WTC11 (cell line): ENCODE results near the gene SIPA1L2. TPM values are rescaled to one million over a fixed set of nuclear protein-coding genes. Genes with fewer than 3 reads are reported as not detected.

Experiments
- ATAC-seq: fragments of 200-7000 bp; cut with Tn5 transposase; 2 replicates; pipeline ENCODE4 v1.10.0; 2021; ENCODE audit warnings: mild to moderate bottlenecking, moderate library complexity
- CTCF ChIA-PET: fragments of 300-600 bp; sonication (Branson Sonifier 250); formaldehyde crosslinking; loops from one replicate; lab custom pipeline; 2021; ENCODE audit warnings: antibody characterized with exemption; lab: Charles Lee
- POLR2A ChIA-PET: fragments of 350-600 bp; sonication (Branson Sonifier 250); formaldehyde crosslinking; loops from one replicate; lab custom pipeline; 2021; ENCODE audit warnings: antibody characterized with exemption; lab: Charles Lee
- DNase-seq: peaks from one replicate; pipeline ENCODE4 v3.0.0; 2021; ENCODE audit warnings: low spot score
- H3K27ac Mint-ChIP-seq: 2 replicates; pipeline ENCODE4 v1.8.0; 2021; ENCODE audit warnings: mixed read lengths
- H3K27me3 Mint-ChIP-seq: 2 replicates; pipeline ENCODE4 v1.8.0; 2021; ENCODE audit warnings: low read depth, mild to moderate bottlenecking, moderate library complexity, mixed read lengths
- H3K36me3 Mint-ChIP-seq: 2 replicates; pipeline ENCODE4 v1.8.0; 2021; ENCODE audit warnings: mixed read lengths
- H3K4me1 Mint-ChIP-seq: 2 replicates; pipeline ENCODE4 v1.8.0; 2022; ENCODE audit warnings: mixed read lengths
- H3K4me3 Mint-ChIP-seq: 2 replicates; pipeline ENCODE4 v1.8.0; 2021; ENCODE audit warnings: mild to moderate bottlenecking, moderate library complexity, mixed read lengths
- H3K9me3 Mint-ChIP-seq: 2 replicates; pipeline ENCODE4 v1.8.0; 2021; ENCODE audit warnings: mixed read lengths
- ATF6 ChIP-seq: sonication (generic); formaldehyde crosslinking; IDR thresholded peaks from 2 replicates; pipeline ENCODE4 v1.8.1; 2023; ENCODE audit warnings: mild to moderate bottlenecking, missing genetic modification reagents
- CREB1 ChIP-seq: sonication (generic); formaldehyde crosslinking; IDR thresholded peaks from 2 replicates; pipeline ENCODE4 v1.8.0; 2023; ENCODE audit warnings: mild to moderate bottlenecking, missing genetic modification reagents
- CTCF ChIP-seq: fragments of 200-600 bp; IDR thresholded peaks from 2 replicates; pipeline ENCODE4 v1.8.0; 2022; ENCODE audit warnings: antibody characterized with exemption
- FOXK1 ChIP-seq: sonication (generic); formaldehyde crosslinking; IDR thresholded peaks from 2 replicates; pipeline ENCODE4 v1.8.0; 2022; ENCODE audit warnings: mild to moderate bottlenecking, moderate library complexity, missing genetic modification reagents
- GRHL2 ChIP-seq: fragments of 250-450 bp; sonication (Bioruptor Pico); IDR thresholded peaks from 2 replicates; pipeline ENCODE4 v1.8.0; 2022; ENCODE audit warnings: mild to moderate bottlenecking, moderate library complexity; ENCODE audit not compliant: insufficient replicate concordance, severe bottlenecking
- GTF2I ChIP-seq: fragments of 250-450 bp; sonication (Bioruptor Pico); conservative IDR thresholded peaks from 2 replicates; pipeline ENCODE4 v1.4.0; 2021; ENCODE audit warnings: mild to moderate bottlenecking
- HMGXB4 ChIP-seq: sonication (generic); formaldehyde crosslinking; IDR thresholded peaks from 2 replicates; pipeline ENCODE4 v1.8.1; 2023; ENCODE audit warnings: mild to moderate bottlenecking, moderate library complexity, missing genetic modification reagents
- MLX ChIP-seq: sonication (generic); formaldehyde crosslinking; IDR thresholded peaks from 2 replicates; pipeline ENCODE4 v1.8.1; 2023; ENCODE audit warnings: mild to moderate bottlenecking, missing genetic modification reagents, moderate library complexity
- MXD4 ChIP-seq: fragments of 250-450 bp; sonication (Bioruptor Pico); IDR thresholded peaks from 2 replicates; pipeline ENCODE4 v1.8.0; 2021; ENCODE audit warnings: mild to moderate bottlenecking, moderate library complexity, borderline replicate concordance
- NFATC4 ChIP-seq: fragments of 250-450 bp; sonication (Bioruptor Pico); IDR thresholded peaks from 2 replicates; pipeline ENCODE4 v1.9.0; 2021; ENCODE audit warnings: mild to moderate bottlenecking
- PRRX2 ChIP-seq: fragments of 250-450 bp; sonication (Bioruptor Pico); IDR thresholded peaks from 2 replicates; pipeline ENCODE4 v1.8.0; 2021; ENCODE audit warnings: mild to moderate bottlenecking
- TEAD1 ChIP-seq: sonication (generic); formaldehyde crosslinking; IDR thresholded peaks from 2 replicates; pipeline ENCODE4 v1.8.0; 2022; ENCODE audit warnings: mild to moderate bottlenecking, missing genetic modification reagents
- ZNF281 ChIP-seq: sonication (generic); formaldehyde crosslinking; IDR thresholded peaks from 2 replicates; pipeline ENCODE4 v1.8.0; 2023; ENCODE audit warnings: mild to moderate bottlenecking, missing genetic modification reagents
- ZNF425 ChIP-seq: fragments of 250-450 bp; sonication (Bioruptor Pico); conservative IDR thresholded peaks from 2 replicates; pipeline ENCODE4 v1.9.0; 2021; ENCODE audit warnings: mild to moderate bottlenecking
- ZNF671 ChIP-seq: fragments of 250-450 bp; sonication (Bioruptor Pico); IDR thresholded peaks from 2 replicates; pipeline ENCODE4 v1.8.0; 2021; ENCODE audit warnings: mild to moderate bottlenecking
- total RNA-seq: library from RNA; stranded (reverse); gene quantifications from 3 replicates; pipeline ENCODE4 v1.2.3, GENCODE V29; 2021

The SIPA1L2 gene
- total RNA-seq, 1 experiment from 2014 or later: 14.3 TPM

GRCh38 chr1:232591344-232591743 is 38.6 kb downstream of the SIPA1L2 start:
- POLR2A ChIA-PET: no interaction called here
- Mint-ChIP-seq H3K4me1 (peaks cover 9% of the 10 kb centered on the region), H3K27me3 (no peaks in the 10 kb centered on the region), H3K9me3 (no peaks in the 10 kb centered on the region), H3K27ac (no peak overlapping the region), H3K4me3 (no peak overlapping the region), H3K36me3 (no peaks in the 10 kb centered on the region)
- ATAC-seq (peak; percentile 34; the same call in 1 of the 2 replicates), DNase-seq (no peak)
- no peak for TF ChIP-seq ZNF281 (CRISPR knock-in tag)
- TF ChIP-seq GTF2I (CRISPR knock-in tag): no peak
- no peak for TF ChIP-seq ATF6 (CRISPR knock-in tag)
- no peak for TF ChIP-seq NFATC4 (CRISPR knock-in tag)
- CTCF ChIA-PET: interaction anchor here (1.5 kb wide), 1 partner anchor 11 kb away, joined by 6 read pairs; no protein-coding TSS in a partner anchor

GRCh38 chr1:232590744-232591082 is 39.2 kb downstream of the SIPA1L2 start:
- Mint-ChIP-seq H3K27me3 (no peaks in the 10 kb centered on the region), H3K36me3 (no peaks in the 10 kb centered on the region), H3K9me3 (no peaks in the 10 kb centered on the region), H3K4me1 (peaks cover 10% of the 10 kb centered on the region), H3K27ac (no peak overlapping the region), H3K4me3 (no peak overlapping the region)
- ATAC-seq (no peak), DNase-seq (no peak)
- ChIA-PET CTCF (interaction anchor here (1.5 kb wide), 1 partner anchor 12 kb away, joined by 6 read pairs; no protein-coding TSS in a partner anchor), POLR2A (no interaction called here)
- TF ChIP-seq CTCF (no peak), MLX (CRISPR knock-in tag) (no peak), NFATC4 (CRISPR knock-in tag) (no peak), CREB1 (CRISPR knock-in tag) (no peak), MXD4 (CRISPR knock-in tag) (no peak), PRRX2 (CRISPR knock-in tag) (no peak), FOXK1 (CRISPR knock-in tag) (no peak), ZNF425 (CRISPR knock-in tag) (no peak), GRHL2 (CRISPR knock-in tag) (no peak), ZNF671 (no peak), TEAD1 (CRISPR knock-in tag) (no peak), HMGXB4 (no peak)
- TF ChIP-seq, all 79 proteins: peak for 0
